HS-27A (cell line): ENCODE data around the gene ATP23.

Experiments used
- DNase-seq: peaks from one replicate; pipeline ENCODE4 v3.0.0-alpha.2; 2012; ENCODE audit warnings: low read depth, missing footprints

Gene ATP23, protein sequence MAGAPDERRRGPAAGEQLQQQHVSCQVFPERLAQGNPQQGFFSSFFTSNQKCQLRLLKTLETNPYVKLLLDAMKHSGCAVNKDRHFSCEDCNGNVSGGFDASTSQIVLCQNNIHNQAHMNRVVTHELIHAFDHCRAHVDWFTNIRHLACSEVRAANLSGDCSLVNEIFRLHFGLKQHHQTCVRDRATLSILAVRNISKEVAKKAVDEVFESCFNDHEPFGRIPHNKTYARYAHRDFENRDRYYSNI

DNA sequence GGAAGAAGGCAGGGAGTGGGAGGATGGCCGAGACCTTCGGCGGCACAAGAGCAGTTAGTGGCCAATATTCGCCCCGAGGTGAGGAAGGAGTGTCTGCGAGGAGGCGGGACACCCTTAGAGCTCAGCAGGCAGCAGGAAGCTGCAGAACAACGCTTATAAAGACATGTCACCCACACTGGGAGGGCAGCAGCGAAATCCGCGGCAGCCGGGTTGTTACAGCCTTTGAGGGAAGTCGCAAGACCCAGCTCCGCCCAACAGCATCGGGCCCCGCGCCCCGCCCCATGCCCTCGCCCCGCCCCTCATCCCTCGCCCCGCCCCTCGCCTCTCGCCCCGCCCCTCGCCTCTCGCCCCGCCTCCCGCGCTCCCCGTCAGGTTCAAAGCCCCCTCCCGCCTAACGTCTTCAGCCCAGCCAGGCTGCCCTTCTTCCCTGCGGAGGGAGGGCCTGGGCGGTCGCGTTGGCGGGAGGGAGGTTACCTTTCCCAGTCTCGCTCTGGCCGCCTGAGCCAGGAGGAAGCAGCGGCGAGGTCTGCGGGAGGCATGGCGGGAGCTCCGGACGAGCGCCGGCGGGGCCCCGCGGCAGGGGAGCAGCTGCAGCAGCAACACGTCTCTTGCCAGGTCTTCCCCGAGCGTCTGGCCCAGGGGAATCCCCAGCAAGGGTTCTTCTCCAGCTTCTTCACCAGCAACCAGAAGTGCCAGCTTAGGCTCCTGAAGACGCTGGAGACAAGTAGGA, at the start of gene ATP23:
Gene ATP23, plus strand, starts transcription at position 403 of the 730 bp plus-strand sequence. Its CDS starts 135 bp downstream, at position 538.
- DNase-seq: peak; percentile 67

DNA sequence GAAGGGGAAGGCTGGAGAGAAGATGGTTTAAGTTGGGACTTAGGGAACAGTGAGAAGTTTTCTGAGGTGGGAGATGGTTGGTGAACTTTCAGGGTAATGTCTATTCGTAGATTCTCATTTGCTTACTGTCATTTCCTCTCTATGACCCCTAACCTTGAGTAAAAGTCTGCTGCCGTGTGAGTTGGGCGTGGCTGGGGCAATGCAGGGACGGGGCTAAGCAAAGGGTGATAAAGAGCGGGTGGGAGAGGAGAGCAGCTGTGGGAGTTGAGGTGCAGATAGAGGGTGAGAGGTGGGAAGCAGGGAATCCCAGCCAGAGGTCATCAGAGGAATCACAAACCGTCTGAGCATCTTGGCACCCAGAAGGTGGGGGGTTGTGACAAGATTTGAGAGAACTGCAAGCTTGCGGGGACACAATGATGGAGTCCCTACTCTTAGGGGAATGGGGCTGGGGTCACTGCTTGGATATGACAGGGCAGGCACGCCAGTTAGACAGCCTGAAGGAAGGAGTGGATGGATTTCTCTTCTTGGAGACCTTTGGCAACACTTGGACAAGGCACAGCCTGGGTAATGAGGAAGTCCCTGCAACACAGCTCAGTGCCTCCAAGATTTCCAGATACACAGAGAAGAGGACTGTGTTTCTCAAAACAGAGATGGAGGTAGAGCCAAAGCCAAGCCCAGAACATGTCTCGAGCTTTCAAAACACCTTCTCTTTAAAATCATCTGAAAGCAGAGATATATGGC, 49.0 kb upstream of the ATP23 start:
- no peak for DNase-seq

- no peak for DNase-seq
Measured at GRCh38 chr12:57893431-57894353, 47.7 kb upstream of the ATP23 start.

DNA sequence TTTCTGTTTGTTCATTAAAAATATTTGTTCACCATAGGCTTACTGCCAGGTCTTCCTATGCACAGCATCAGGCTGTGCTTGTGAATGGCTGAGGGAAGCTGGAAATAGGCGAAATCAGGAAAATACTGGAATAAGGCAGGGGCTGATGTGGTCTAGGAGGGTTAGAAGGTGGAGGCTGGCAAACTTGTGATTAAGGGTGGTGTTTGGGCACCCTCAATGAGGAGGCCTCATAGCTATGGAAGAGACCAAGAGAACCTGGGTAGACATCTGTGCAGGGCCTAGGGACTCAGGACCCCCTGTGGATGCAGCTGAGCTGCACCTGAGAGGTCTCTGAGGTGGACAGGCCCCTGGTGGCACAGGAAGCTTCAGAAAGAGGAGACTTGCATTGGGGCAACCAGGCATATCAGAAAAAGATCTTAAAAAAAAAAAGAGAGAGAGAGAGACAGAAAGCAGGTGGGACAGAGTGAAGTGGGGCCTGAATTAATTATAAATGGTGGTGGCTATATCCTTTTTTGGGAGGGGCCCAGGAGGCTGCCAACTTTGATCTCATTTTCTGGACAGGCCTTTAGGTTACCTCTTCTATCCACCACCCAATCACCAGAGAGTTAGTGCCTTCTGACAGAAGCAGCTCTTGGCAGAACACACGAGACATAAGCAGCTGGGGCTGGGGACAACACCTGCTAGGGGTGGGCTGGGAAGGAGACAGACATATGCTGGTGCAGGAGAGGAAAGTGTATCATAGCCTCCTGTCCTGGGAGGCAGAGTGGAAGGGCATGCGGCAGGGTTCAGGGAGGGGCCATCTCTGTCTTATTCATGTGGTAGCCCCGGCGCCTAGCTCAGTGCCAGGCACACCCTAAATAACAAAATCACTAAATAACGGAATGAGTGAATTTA, 46.7 kb upstream of the ATP23 start:
- DNase-seq: no peak

GRCh38 chr12:57895389-57896114, 45.8 kb upstream of the ATP23 start:
- DNase-seq: no peak

GRCh38 chr12:57896115-57896433, 45.3 kb upstream of the ATP23 start:
- no peak for DNase-seq

DNA sequence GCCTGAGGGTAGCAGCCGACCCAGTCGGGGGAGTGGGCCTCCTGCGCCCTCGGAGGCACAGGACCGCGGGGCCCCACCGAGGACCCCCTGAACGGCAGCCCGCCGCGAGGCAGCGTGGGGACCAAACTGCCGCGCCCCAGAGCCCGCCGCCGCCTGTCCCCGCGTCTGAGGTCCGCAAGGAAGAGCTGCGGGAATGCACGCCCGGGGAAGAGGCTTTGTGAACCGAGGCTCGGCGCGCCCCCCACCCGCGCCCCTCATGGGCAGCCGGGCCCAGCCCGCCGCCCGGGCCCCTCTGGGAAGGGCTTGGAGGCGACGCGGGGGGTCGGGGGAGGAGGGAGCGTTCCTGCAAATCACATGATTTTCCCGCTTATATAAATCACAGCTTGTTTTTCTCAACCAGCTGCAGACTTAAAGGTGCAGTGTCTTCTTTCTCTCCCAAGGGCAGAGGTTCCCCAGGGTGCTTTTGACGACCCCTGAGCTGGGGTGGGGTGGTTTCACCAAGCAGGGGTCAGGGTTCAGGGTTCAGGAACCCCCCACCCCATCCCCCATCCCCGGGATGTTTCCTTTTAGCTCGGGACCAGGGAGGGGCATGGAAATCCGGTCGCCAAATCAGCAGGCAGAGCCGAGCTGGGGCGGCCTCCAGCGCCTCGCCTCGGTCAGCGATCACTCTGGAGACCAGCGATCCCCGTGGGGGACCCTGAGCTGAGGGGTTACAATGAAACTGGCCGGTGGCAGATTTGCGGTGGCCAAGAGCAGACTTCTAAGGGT, 44.7 kb upstream of the ATP23 start:
- DNase-seq: no peak

- DNase-seq: no peak
Measured at GRCh38 chr12:57897286-57897974, 43.9 kb upstream of the ATP23 start.

DNA sequence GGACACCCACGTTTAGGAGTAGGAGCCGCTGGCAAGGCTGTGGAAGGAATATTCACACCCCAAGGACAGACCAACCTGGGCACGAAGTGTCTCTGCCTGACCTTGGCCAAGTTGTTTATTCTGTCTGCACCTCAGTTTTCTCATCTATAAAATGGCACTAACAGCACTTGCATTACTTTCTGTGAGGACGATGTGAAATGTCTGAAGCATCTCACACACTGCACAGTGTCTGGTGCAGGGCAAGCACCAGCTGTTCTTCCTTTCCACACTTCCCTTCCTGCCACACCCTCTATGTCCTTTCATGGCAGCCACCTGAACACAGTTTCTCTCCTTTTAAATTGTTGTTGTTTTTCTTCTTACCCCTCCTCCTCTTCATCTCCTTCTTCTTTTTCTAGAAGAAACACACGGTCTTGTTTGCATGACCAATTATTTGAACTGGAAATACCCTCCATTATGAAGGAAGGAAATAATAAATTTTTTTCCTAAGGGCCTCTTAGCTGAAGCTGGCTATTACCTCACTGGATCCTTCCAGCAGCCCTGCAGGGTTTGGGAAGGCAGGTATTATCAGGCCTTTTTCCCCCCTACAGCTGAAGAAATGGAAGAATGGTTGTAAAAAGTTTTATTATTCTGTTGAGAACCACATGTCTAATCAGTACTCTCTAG, 42.9 kb upstream of the ATP23 start:
- DNase-seq: no peak

DNA sequence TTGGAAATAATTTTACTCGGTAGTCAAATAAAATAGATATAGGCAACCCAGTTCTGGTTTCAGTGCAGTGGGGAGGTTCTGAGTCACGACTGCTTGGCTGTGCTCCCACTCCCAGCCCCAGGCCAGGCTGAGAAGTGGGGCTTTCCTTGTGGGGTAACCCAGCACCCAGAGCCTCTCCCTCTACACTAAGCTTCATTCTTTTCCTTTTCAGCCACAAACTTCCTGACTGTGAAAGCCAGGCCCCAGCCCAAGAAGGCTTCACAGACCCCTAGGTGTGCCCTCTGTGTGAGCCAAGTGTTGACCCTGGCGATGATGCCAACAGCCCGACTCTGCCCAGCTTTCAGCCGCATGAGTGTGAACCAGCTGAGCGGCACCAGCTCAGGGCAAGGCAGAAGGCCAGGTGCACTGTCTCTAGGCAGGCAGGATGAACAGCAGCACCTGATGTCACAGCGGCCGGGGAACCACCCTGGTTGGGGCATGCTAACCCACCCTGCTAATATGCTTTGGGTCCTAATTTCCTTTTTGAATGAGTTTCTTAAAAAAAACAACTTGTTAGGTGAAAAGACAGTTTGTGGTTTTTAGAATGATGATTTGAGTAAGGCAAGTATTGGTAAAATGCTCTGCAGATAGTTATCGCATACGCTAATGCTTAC, 42.2 kb upstream of the ATP23 start:
- no peak for DNase-seq

- no peak for DNase-seq
Measured at GRCh38 chr12:57902478-57902969, 38.8 kb upstream of the ATP23 start.

GRCh38 chr12:57904426-57904825, 36.9 kb upstream of the ATP23 start:
- no peak for DNase-seq

DNA sequence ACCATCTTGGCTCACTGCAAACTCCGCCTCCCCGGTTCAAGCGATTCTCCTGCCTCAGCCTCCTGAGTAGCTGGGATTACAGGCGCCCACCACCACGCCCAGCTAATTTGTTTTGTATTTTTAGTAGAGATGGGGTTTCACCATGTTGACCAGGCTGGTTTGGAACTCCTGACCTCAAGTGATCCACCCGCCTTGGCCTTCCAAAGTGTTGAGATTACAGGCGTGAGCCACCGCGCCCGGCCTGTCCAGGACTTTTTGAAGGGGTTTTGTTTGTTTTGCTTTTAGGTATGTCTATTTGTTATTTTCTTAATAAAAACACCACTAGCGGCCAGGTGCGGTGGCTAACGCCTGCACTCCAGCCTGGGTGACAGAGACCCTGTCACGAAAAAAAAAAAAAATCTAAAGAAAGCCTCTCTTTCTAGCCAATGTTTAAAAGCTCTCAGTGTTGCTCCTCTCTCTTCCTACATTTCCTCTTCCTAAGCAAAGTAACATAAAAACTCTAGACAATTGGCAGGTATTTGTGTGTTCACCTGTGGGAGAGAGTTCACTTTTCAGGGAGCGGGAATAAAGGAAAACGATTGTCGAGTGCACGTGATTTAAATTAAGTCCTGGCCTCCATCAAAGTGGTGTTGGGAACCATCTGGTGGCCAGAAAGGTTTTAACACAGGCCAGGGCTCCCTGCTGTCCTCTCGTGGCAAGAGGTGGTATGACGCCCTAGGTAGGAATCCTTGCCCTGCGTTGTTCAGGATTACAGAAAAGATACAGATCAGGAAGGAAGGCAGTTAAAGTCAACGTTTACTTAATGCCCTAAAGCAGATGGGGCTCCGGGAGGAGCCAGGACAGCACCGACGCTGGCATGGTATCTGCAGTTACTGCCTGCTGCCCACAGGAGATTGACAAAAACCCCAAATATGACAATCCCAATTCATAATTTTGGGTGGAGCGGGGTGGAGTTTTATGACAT, 36.2 kb upstream of the ATP23 start:
- peak; percentile 61 for DNase-seq

DNA sequence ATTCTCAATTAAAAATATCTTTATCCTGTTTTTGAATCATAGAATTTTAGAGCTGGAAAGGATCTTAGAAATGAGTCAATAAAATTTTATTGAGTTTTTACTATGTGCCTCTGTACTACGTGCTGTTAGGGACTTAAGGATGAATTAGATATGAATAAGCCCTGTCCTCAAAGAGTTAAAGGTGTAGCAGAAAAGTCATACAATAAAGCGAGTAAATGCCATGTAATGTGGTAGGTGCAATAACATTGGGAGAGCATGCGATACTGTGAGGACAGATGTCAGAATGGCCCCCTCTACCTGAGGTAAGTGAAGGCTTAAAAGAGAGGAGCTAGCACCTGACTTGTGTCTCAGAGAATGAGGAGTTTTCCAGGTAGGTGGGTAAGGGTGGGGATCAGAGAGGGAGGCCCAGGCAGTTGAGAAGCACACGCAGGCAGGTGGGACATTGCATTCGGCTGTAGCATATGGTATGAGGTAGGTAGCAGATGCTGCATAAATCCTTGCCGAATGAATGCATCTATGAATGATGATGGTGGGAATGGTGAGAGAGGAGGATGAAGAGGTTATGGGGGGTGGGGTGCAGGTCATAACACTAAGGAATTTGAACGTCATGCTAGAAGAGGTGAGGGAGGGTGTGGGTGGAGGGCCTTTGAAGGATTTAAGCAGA, 35.4 kb upstream of the ATP23 start:
- DNase-seq: no peak

- DNase-seq: no peak
Measured at GRCh38 chr12:57906821-57907220, 34.5 kb upstream of the ATP23 start.

DNA sequence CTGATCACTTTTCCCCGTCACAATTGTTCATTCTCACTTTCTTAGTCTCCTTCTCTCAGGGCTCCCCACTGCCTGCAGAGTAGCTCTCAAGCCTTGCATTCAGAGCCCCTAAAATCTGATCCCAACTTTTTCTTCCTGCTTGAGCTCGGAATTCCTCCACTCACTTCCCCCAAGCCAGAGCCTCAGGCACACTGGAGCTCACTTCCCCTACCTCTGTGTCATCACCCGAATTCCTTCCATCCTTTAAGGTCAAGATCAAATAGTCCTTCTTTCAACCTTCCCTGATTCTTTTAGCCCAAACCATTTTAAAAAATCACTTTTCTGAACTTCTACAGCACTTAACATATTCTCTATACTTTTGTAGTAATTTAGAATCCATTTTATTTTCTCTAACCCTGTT, 34.1 kb upstream of the ATP23 start:
- DNase-seq: no peak
